HS-5 (cell line): ENCODE measurements around the gene SORCS2.

Source experiments
- DNase-seq: peaks from one replicate; pipeline ENCODE4 v3.0.0-alpha.2; 2012; ENCODE audit warnings: low read depth

The SORCS2 gene

GRCh38 chr4:7530082-7530481 lies 337.7 kb downstream of the SORCS2 start:
- no peak for DNase-seq

GRCh38 chr4:7530932-7531639 lies 338.7 kb downstream of the SORCS2 start:
- no peak for DNase-seq

GRCh38 chr4:7531640-7531994 lies 339.3 kb downstream of the SORCS2 start:
- DNase-seq: no peak

- no peak for DNase-seq
Measured at GRCh38 chr4:7532043-7532442, 339.7 kb downstream of the SORCS2 start.

GRCh38 chr4:7533267-7533666 lies 340.9 kb downstream of the SORCS2 start:
- DNase-seq: no peak

- no peak for DNase-seq
Measured at GRCh38 chr4:7535094-7535493, 342.8 kb downstream of the SORCS2 start.

- DNase-seq: no peak
Measured at GRCh38 chr4:7535619-7536018, 343.3 kb downstream of the SORCS2 start.

GRCh38 chr4:7536876-7537275 lies 344.5 kb downstream of the SORCS2 start:
- DNase-seq: no peak

GRCh38 chr4:7537853-7538400 lies 345.6 kb downstream of the SORCS2 start:
- DNase-seq: no peak

- no peak for DNase-seq
Measured at GRCh38 chr4:7538518-7538917, 346.2 kb downstream of the SORCS2 start.

GRCh38 chr4:7539186-7539585 lies 346.8 kb downstream of the SORCS2 start:
- DNase-seq: no peak

GRCh38 chr4:7539659-7540058 lies 347.3 kb downstream of the SORCS2 start:
- peak; percentile 9 for DNase-seq

GRCh38 chr4:7540206-7540605 lies 347.9 kb downstream of the SORCS2 start:
- DNase-seq: no peak

GRCh38 chr4:7540654-7541413 lies 348.5 kb downstream of the SORCS2 start:
- DNase-seq: no peak

GRCh38 chr4:7541414-7541810 lies 349.1 kb downstream of the SORCS2 start:
- DNase-seq: no peak

- DNase-seq: no peak
Measured at GRCh38 chr4:7542781-7543180, 350.4 kb downstream of the SORCS2 start.

GRCh38 chr4:7546152-7546808 lies 353.9 kb downstream of the SORCS2 start:
- no peak for DNase-seq

GRCh38 chr4:7546809-7547367 lies 354.6 kb downstream of the SORCS2 start:
- DNase-seq: peak; percentile 53

GRCh38 chr4:7547368-7548040 lies 355.2 kb downstream of the SORCS2 start:
- DNase-seq: no peak

GRCh38 chr4:7549866-7550265 lies 357.5 kb downstream of the SORCS2 start:
- DNase-seq: no peak

GRCh38 chr4:7552466-7552865 lies 360.1 kb downstream of the SORCS2 start:
- DNase-seq: no peak

- no peak for DNase-seq
Measured at GRCh38 chr4:7553280-7553679, 360.9 kb downstream of the SORCS2 start.
